K562 (cell line): ENCODE data around the gene MAP3K12. TPM values are rescaled to one million over a fixed set of nuclear protein-coding genes. Genes with fewer than 3 reads are reported as not detected.
A peak's percentile ranks its signal among the peaks of the same experiment; 100 is the strongest.

ENCODE experiments used
- BACH1 ChIP-seq: fragments of 200-800 bp; sonication (Bioruptor generic); IDR thresholded peaks from 2 replicates; pipeline ENCODE4 v1.6.1; 2016; ENCODE audit warnings: missing genetic modification characterization, missing compliant biosample characterization
- CC2D1A ChIP-seq: fragments of 450-650 bp; IDR thresholded peaks from 2 replicates; pipeline ENCODE4 v1.6.1; 2017; ENCODE audit warnings: mild to moderate bottlenecking
- CCNT2 ChIP-seq: IDR thresholded peaks from 2 replicates; pipeline ENCODE4 v1.6.1; 2011; ENCODE audit warnings: borderline replicate concordance, low read depth, mild to moderate bottlenecking, moderate library complexity, mixed read lengths, low read length; ENCODE audit not compliant: insufficient read length; ENCODE audit errors: extremely low read depth
- CHD4 ChIP-seq: fragments of 200-600 bp; sonication (generic); IDR thresholded peaks from 3 replicates; pipeline ENCODE4 v1.6.1; 2012; ENCODE audit warnings: low read depth, mild to moderate bottlenecking, mixed read lengths, low read length, inconsistent platforms; ENCODE audit not compliant: insufficient read depth, insufficient replicate concordance, poor library complexity, severe bottlenecking
- FOXA3 ChIP-seq, 2 experiments: fragments of 450-650 bp in 1 of 2; sonication (generic) in 1 of 2; formaldehyde crosslinking; IDR thresholded peaks in 1 of 2; conservative IDR thresholded peaks in 1 of 2; 2 replicates each; pipeline versions ENCODE4 v1.4.0 to v1.8.0; 2020 to 2022; ENCODE audit warnings: mild to moderate bottlenecking in 2 of 2, missing genetic modification reagents in 1 of 2
- HINFP ChIP-seq: fragments of 450-650 bp; conservative IDR thresholded peaks from 2 replicates; pipeline ENCODE4 v1.6.1; 2016; ENCODE audit warnings: missing genetic modification characterization, low read depth, mild to moderate bottlenecking, control low read depth, missing compliant biosample characterization
- MGA ChIP-seq: fragments of 450-650 bp; IDR thresholded peaks from 2 replicates; pipeline ENCODE4 v1.6.1; 2016; ENCODE audit warnings: mild to moderate bottlenecking, moderate library complexity
- NFATC3 ChIP-seq: fragments of 450-650 bp; IDR thresholded peaks from 2 replicates; pipeline ENCODE4 v1.6.1; 2017; ENCODE audit warnings: mild to moderate bottlenecking
- SAP30 ChIP-seq: fragments of 200-600 bp; sonication (generic); IDR thresholded peaks from 2 replicates; pipeline ENCODE4 v1.6.1; 2012; ENCODE audit warnings: borderline replicate concordance, low read depth, mild to moderate bottlenecking, moderate library complexity, low read length, control low read depth, inconsistent platforms; ENCODE audit not compliant: insufficient read depth, poor library complexity, severe bottlenecking
- SP2 ChIP-seq: IDR thresholded peaks from 2 replicates; pipeline ENCODE4 v1.6.1; 2011; ENCODE audit warnings: mild to moderate bottlenecking, low read depth, low read length, moderate library complexity; ENCODE audit not compliant: poor library complexity, severe bottlenecking; ENCODE audit errors: extremely low read depth
- TRIM28 ChIP-seq: fragments of 450-650 bp; IDR thresholded peaks from 2 replicates; pipeline ENCODE4 v1.6.1; 2017
- polyA plus RNA-seq, 8 experiments: library from polyadenylated mRNA; depleted of rRNA in 4 of 8; stranded (reverse) in 5 of 8; unstranded in 3 of 8; fragments of >200 nt; fragmentation: Nextera tagmentation in 2 of 8; fragmentation: Illumina TruSeq in 1 of 8; extraction: Ambion mirVana in 2 of 8; extraction: Trizol in 1 of 8; gene quantifications; 2 replicates each; pipeline versions ENCODE4 v1.2.1 to v1.2.3, GENCODE V29; 2011 to 2014; ENCODE audit warnings: inconsistent platforms in 1 of 8, missing spikeins in 1 of 8
- total RNA-seq, 7 experiments: library from RNA; depleted of rRNA in 6 of 7; stranded (reverse); fragments of >200 nt in 6 of 7; fragmentation: Illumina TruSeq in 2 of 7; extraction: Trizol in 2 of 7; gene quantifications; 2 replicates each; pipeline versions ENCODE4 v1.2.1 to v1.2.3, GENCODE V29; 2011 to 2021; ENCODE audit warnings: low replicate concordance in 1 of 7
- TF ChIP-seq, protein P1 (sequence below): sonication (generic); formaldehyde crosslinking; IDR thresholded peaks from 2 replicates; pipeline ENCODE4 v1.8.1; 2023; ENCODE audit warnings: mild to moderate bottlenecking, missing genetic modification reagents

The MAP3K12 gene
- total and polyA plus RNA-seq, 9 of the 15 experiments (the other 6 are each of a cell fraction or from before 2014, with no cell fraction given): 0.10 to 2.4 (median 1.6) TPM

DNA sequence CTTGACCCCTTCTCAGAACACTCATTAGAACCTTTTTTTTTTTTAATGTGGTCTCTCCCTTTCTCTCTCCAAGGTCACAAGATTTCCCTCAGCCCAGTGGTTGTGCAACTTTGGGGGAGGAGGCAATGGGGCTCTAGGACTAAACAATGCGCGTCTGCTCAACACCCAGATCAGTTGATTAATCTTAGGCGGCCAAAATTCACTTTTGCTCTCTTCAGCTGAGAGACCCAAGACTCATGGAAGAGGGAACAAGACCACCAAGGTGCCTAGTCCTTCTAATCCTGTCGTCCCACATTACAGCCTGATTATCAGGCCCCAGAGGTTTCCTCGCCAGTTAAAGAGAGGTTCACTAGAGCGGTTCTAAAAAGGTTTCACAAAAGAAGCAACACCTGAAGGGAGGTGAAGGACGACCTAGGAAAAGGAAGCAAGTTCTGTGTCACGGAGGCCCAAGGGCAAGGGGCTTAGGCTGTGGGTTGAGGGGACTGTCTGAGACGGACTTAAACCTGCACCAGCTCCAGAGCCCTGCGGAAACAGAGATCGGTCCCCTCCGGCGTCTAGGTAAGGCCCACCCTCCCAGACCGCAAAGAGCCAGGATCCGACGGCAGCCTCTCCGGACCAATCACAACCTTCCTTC lies 1.0 kb upstream of the MAP3K12 start (continued):
- peak; percentile 93 for TF ChIP-seq HINFP (tag)
- peak; percentile 16 for TF ChIP-seq SAP30
- TF ChIP-seq, protein P1, sequence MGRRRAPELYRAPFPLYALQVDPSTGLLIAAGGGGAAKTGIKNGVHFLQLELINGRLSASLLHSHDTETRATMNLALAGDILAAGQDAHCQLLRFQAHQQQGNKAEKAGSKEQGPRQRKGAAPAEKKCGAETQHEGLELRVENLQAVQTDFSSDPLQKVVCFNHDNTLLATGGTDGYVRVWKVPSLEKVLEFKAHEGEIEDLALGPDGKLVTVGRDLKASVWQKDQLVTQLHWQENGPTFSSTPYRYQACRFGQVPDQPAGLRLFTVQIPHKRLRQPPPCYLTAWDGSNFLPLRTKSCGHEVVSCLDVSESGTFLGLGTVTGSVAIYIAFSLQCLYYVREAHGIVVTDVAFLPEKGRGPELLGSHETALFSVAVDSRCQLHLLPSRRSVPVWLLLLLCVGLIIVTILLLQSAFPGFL: no peak
- TF ChIP-seq CHD4: no peak
- no peak for TF ChIP-seq SP2
- peak; percentile 98 for TF ChIP-seq CC2D1A
- peak in 1 of 2 experiments; percentile 59; a peak in 1 of 4 replicates for TF ChIP-seq FOXA3 (CRISPR knock-in tag; conservative IDR thresholded peaks at IDR 0.05 in 1 of 2, IDR thresholded peaks at IDR 0.05 in 1 of 2)
- no peak for TF ChIP-seq CCNT2
- TF ChIP-seq MGA: no peak
- TF ChIP-seq BACH1 (tag): 0 out of 2 replicates have a peak, but pooled peaks have one; percentile 30
- TF ChIP-seq TRIM28: no peak
- TF ChIP-seq NFATC3: no peak
